ENCODE results near the gene USH1G.

The USH1G gene

GRCh38 chr17:74951065-74951464 is 28.0 kb upstream of the USH1G start:
- no peak overlapping the region for H3K4me3 ChIP-seq (ENCODE audit: low read depth, low read length)
- DNase-seq: no peak
- H3K27ac ChIP-seq: no peak overlapping the region
- H3K27me3 ChIP-seq (ENCODE audit: insufficient read depth, low read depth, severe bottlenecking): no peaks in the 10 kb centered on the region
- no peaks in the 10 kb centered on the region for H3K9me3 ChIP-seq (ENCODE audit: severe bottlenecking)
- TF ChIP-seq CTCF (IDR thresholded peaks at IDR 0.05; ENCODE audit: low read depth, low read length): no peak
- peaks cover 25% of the 10 kb centered on the region for H3K36me3 ChIP-seq

GRCh38 chr17:74950207-74950606 is 27.2 kb upstream of the USH1G start:
- DNase-seq: no peak
- peaks cover 29% of the 10 kb centered on the region for H3K36me3 ChIP-seq
- H3K27me3 ChIP-seq (ENCODE audit: insufficient read depth, low read depth, severe bottlenecking): no peaks in the 10 kb centered on the region
- TF ChIP-seq CTCF (IDR thresholded peaks at IDR 0.05; ENCODE audit: low read depth, low read length): no peak
- H3K4me3 ChIP-seq (ENCODE audit: low read depth, low read length): no peak overlapping the region
- no peak overlapping the region; the same call in 1 of the 2 replicates for H3K27ac ChIP-seq
- no peaks in the 10 kb centered on the region for H3K9me3 ChIP-seq (ENCODE audit: severe bottlenecking)

GRCh38 chr17:74949455-74950115 is 26.5 kb upstream of the USH1G start:
- Histone ChIP-seq H3K36me3 (peaks cover 35% of the 10 kb centered on the region), H3K27me3 (ENCODE audit: insufficient read depth, low read depth, severe bottlenecking) (no peaks in the 10 kb centered on the region), H3K4me3 (ENCODE audit: low read depth, low read length) (no peak overlapping the region), H3K27ac (no peak overlapping the region), H3K9me3 (ENCODE audit: severe bottlenecking) (no peaks in the 10 kb centered on the region)
- TF ChIP-seq CTCF (IDR thresholded peaks at IDR 0.05; ENCODE audit: low read depth, low read length): no peak
- DNase-seq: no peak

GRCh38 chr17:74947041-74947754 is 24.1 kb upstream of the USH1G start:
- no peaks in the 10 kb centered on the region for H3K27me3 ChIP-seq (ENCODE audit: insufficient read depth, low read depth, severe bottlenecking)

GRCh38 chr17:74946641-74947040 is 23.6 kb upstream of the USH1G start:
- TF ChIP-seq CTCF (IDR thresholded peaks at IDR 0.05; ENCODE audit: low read depth, low read length): no peak
- Histone ChIP-seq H3K27me3 (ENCODE audit: insufficient read depth, low read depth, severe bottlenecking) (no peaks in the 10 kb centered on the region), H3K9me3 (ENCODE audit: severe bottlenecking) (no peaks in the 10 kb centered on the region), H3K4me3 (ENCODE audit: low read depth, low read length) (no peak overlapping the region), H3K36me3 (peaks cover 62% of the 10 kb centered on the region), H3K27ac (no peak overlapping the region)
- no peak for DNase-seq

More at GRCh38 chr17:74947041-74947754, 24.1 kb upstream of the USH1G start:
- H3K4me3 ChIP-seq (ENCODE audit: low read depth, low read length): no peak overlapping the region
- no peaks in the 10 kb centered on the region for H3K9me3 ChIP-seq (ENCODE audit: severe bottlenecking)
- DNase-seq: no peak
- no peak overlapping the region for H3K27ac ChIP-seq
- peaks cover 56% of the 10 kb centered on the region for H3K36me3 ChIP-seq
- no peak for TF ChIP-seq CTCF (IDR thresholded peaks at IDR 0.05; ENCODE audit: low read depth, low read length)

All from WERI-Rb-1 (cell line).